Central memory CD8-positive, alpha-beta T cell (primary cell): ENCODE measurements around the gene STAC2.
"Not testable (repeated sequence)": the region's sequence is repeated elsewhere in the genome, so short reads cannot be mapped to it uniquely, and the experiment has no call there.

Source experiments
- ATAC-seq: fragments of 150-1000 bp; cut with Tn5 transposase; replicated peaks from 2 replicates; pipeline ENCODE4 v1.10.0; 2022; ENCODE audit warnings: mild to moderate bottlenecking, moderate FRiP score, moderate number of reproducible peaks; ENCODE audit not compliant: poor library complexity, severe bottlenecking; ENCODE audit errors: extremely low read depth
- DNase-seq, 2 donors: peaks; one replicate each; pipeline ENCODE4 v3.0.0; 2021; ENCODE audit warnings: low spot score in 2 of 2
- H3K27ac Mint-ChIP-seq: one replicate; pipeline ENCODE4 v1.8.0; 2022; ENCODE audit warnings: low read depth, mild to moderate bottlenecking, moderate library complexity, mixed read lengths
- H3K27me3 Mint-ChIP-seq: one replicate; pipeline ENCODE4 v1.8.0; 2022; ENCODE audit warnings: mixed read lengths
- H3K36me3 Mint-ChIP-seq: one replicate; pipeline ENCODE4 v1.8.0; 2022; ENCODE audit warnings: mild to moderate bottlenecking, moderate library complexity, mixed read lengths; ENCODE audit not compliant: insufficient read depth
- H3K4me1 Mint-ChIP-seq: one replicate; pipeline ENCODE4 v1.8.0; 2022; ENCODE audit warnings: mixed read lengths
- H3K4me3 Mint-ChIP-seq: one replicate; pipeline ENCODE4 v1.8.0; 2022; ENCODE audit warnings: mild to moderate bottlenecking, moderate library complexity, mixed read lengths
- H3K9me3 Mint-ChIP-seq: one replicate; pipeline ENCODE4 v1.8.0; 2022; ENCODE audit warnings: mixed read lengths

Gene STAC2

GRCh38 chr17:39169101-39169500 is 56.6 kb downstream of the STAC2 start:
- H3K36me3 Mint-ChIP-seq: peaks cover 2% of the 10 kb centered on the region
- H3K4me3 Mint-ChIP-seq: no peak overlapping the region
- no peaks in the 10 kb centered on the region for H3K9me3 Mint-ChIP-seq
- no peaks in the 10 kb centered on the region for H3K27me3 Mint-ChIP-seq
- peaks cover 31% of the 10 kb centered on the region for H3K4me1 Mint-ChIP-seq
- ATAC-seq: no peak
- no peak overlapping the region for H3K27ac Mint-ChIP-seq
- DNase-seq: no peak

DNA sequence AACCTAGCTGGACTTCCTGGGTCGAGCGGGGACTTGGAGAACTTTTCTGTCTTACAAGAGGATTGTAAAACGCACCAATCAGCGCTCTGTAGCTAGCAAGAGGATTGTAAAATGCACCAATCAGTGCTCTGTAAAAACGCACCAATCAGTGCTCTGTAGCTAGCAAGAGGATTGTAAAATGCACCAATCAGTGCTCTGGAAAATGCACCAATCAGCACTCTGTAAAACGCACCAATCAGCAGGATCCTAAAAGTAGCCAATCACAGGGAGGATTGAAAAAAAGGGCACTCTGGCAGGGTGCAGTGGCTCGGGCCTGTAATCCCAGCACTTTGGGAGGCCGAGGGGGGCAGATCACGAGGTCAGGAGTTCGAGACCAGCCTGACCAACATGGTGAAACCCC is 57.2 kb downstream of the STAC2 start:
- not testable (repeated sequence) for H3K36me3 Mint-ChIP-seq, H3K9me3 Mint-ChIP-seq, H3K4me3 Mint-ChIP-seq, H3K27ac Mint-ChIP-seq, ATAC-seq, H3K27me3 Mint-ChIP-seq, DNase-seq
- H3K4me1 Mint-ChIP-seq: peaks cover 31% of the 10 kb centered on the region

DNA sequence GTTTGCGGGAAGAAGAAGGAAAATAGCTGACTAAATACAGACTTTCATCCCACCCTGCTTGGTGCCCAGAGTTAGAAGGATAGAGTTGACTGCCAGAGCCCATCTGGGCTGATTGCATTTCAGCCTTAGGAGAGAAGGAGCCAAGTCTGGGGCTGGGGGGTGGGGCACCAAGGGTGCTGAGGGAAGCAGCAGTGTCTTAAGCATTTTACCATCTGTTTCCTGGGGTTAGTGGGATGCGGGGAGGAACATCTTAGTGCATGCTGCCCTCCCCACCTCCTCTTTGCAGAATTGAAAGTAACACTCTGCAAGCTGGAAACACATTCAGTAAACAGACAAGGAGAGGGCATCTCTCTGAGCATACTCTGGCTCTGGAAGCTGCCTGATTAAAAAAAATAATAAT is 58.3 kb downstream of the STAC2 start:
- Mint-ChIP-seq H3K4me3 (peak overlapping the region; percentile 85), H3K27me3 (no peaks in the 10 kb centered on the region), H3K9me3 (no peaks in the 10 kb centered on the region)

GRCh38 chr17:39166437-39167335 is 59.1 kb downstream of the STAC2 start:
- Mint-ChIP-seq H3K27me3 (no peaks in the 10 kb centered on the region), H3K36me3 (peaks cover 2% of the 10 kb centered on the region), H3K9me3 (no peaks in the 10 kb centered on the region), H3K4me1 (peaks cover 25% of the 10 kb centered on the region), H3K4me3 (peak overlapping the region; percentile 85), H3K27ac (peak overlapping the region; percentile 20)
- DNase-seq: no peak
- ATAC-seq: no peak

More for the DNA sequence above, 58.3 kb downstream of the STAC2 start:
- DNase-seq: no peak
- peak overlapping the region; percentile 20 for H3K27ac Mint-ChIP-seq
- H3K36me3 Mint-ChIP-seq: peaks cover 2% of the 10 kb centered on the region
- H3K4me1 Mint-ChIP-seq: peaks cover 31% of the 10 kb centered on the region
- no peak for ATAC-seq

DNA sequence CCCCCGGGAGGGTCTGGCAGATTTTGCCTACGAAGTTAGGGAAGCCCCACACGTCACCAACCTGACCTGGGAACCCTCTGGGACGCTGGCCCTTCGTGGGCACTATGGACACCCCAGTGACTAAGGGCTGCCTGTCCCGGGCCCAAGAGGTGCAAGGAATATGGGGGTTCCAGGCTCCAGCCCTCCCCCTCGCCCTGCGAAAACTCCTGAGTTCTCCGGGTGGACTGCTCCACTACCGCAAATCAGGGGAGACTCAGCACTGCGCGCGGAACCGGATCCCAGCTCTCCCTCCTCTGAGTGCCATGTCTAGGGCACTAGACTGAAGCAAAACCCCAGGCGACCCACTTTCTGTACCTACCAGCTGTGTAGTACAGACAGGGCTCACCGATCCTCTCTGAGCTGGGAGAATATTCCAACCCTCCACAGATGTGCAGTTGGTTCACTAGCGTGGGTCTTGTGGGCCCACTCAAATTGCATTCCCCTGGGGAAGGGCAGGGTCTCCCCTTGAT is 59.9 kb downstream of the STAC2 start, which contains the start of gene ARL5C:
ARL5C (minus strand) TSS at position 321 of the 509 bp plus-strand sequence. CDS start 401 bp downstream, outside the sequence.
- ATAC-seq (no peak), DNase-seq (no peak)
- Mint-ChIP-seq H3K4me3 (peak within 1 kb of the TSS; percentile 85), H3K9me3 (no peaks in the 10 kb centered on the region), H3K4me1 (peaks cover 25% of the 10 kb centered on the region), H3K27me3 (no peaks in the 10 kb centered on the region), H3K36me3 (peaks cover 2% of the 10 kb centered on the region), H3K27ac (peak within 1 kb of the TSS; percentile 73)

- Mint-ChIP-seq H3K4me1 (peaks cover 25% of the 10 kb centered on the region), H3K4me3 (peak overlapping the region; percentile 85), H3K36me3 (peaks cover 2% of the 10 kb centered on the region), H3K27ac (peak overlapping the region; percentile 73), H3K9me3 (no peaks in the 10 kb centered on the region), H3K27me3 (no peaks in the 10 kb centered on the region)
- ATAC-seq (peak; percentile 8), DNase-seq (no peak)
Measured at GRCh38 chr17:39165178-39165840, 60.4 kb downstream of the STAC2 start.

- Mint-ChIP-seq H3K27ac (peak overlapping the region; percentile 73), H3K9me3 (no peaks in the 10 kb centered on the region), H3K27me3 (no peaks in the 10 kb centered on the region), H3K4me1 (peaks cover 25% of the 10 kb centered on the region), H3K4me3 (peak overlapping the region; percentile 85), H3K36me3 (peaks cover 2% of the 10 kb centered on the region)
- ATAC-seq (peak; percentile 87), DNase-seq (peak; percentile 57 to 69)
Measured at GRCh38 chr17:39164675-39165143, 61.0 kb downstream of the STAC2 start.

GRCh38 chr17:39161962-39162361 is 63.8 kb downstream of the STAC2 start:
- no peak for DNase-seq
- no peaks in the 10 kb centered on the region for H3K27me3 Mint-ChIP-seq
- H3K36me3 Mint-ChIP-seq: peaks cover 2% of the 10 kb centered on the region
- H3K27ac Mint-ChIP-seq: no peak overlapping the region
- ATAC-seq: no peak
- H3K4me1 Mint-ChIP-seq: peaks cover 15% of the 10 kb centered on the region
- no peaks in the 10 kb centered on the region for H3K9me3 Mint-ChIP-seq
- no peak overlapping the region for H3K4me3 Mint-ChIP-seq
